HepG2 (cell line): ENCODE data around the gene NTRK2. TPM values are rescaled to one million over a fixed set of nuclear protein-coding genes. Genes with fewer than 3 reads are reported as not detected.

ENCODE experiments used
- ATAC-seq: fragments of 200-7000 bp; cut with Tn5 transposase; 3 replicates; pipeline ENCODE4 v1.9.1; 2020; ENCODE audit warnings: mild to moderate bottlenecking, moderate library complexity
- BruUV-seq: library from RNA; stranded (reverse); fragments of 400-500 nt; replicated peaks from 2 replicates; lab custom pipeline; 2021; lab: Mats Ljungman, UMichigan
- CTCF ChIA-PET: fragments of 300-600 bp; formaldehyde crosslinking; extraction: SDS; loops from one replicate; lab custom pipeline; 2021; ENCODE audit warnings: low total read pairs, inconsistent platforms, low intra/inter-chr PET ratio; lab: Yijun Ruan, JAX
- POLR2A ChIA-PET: fragments of 350-600 bp; sonication (Branson Sonifier 250); formaldehyde crosslinking; loops from one replicate; lab custom pipeline; 2020; ENCODE audit warnings: antibody characterized with exemption, inconsistent platforms; lab: Yijun Ruan, JAX
- DNase-seq: peaks from one replicate; pipeline ENCODE4 v3.0.0-alpha.2; 2015; ENCODE audit warnings: low spot score
- FAIRE-seq: peaks from 3 replicates; lab custom pipeline; 2011; peaks lifted over from hg19 to GRCh38; lab: Jason Lieb, UNC
- H2AFZ ChIP-seq: one replicate; pipeline ENCODE4 v1.6.1; 2011; ENCODE audit warnings: low read length, inconsistent platforms
- H3K27ac ChIP-seq: fragments of 300-600 bp; 3 replicates; pipeline ENCODE4 v1.8.0; 2011; ENCODE audit warnings: mixed run types, mild to moderate bottlenecking, mixed read lengths, low read length, inconsistent platforms; ENCODE audit not compliant: insufficient read depth; ENCODE audit errors: extremely low read length
- H3K27me3 ChIP-seq, 2 experiments: fragments of 200-600 bp in 1 of 2; 2 replicates in 1 of 2; 3 replicates in 1 of 2; pipeline versions ENCODE4 v1.6.0 to v1.8.0; 2011; ENCODE audit warnings: low read length in 2 of 2, mild to moderate bottlenecking in 2 of 2, moderate library complexity in 2 of 2, inconsistent platforms in 1 of 2; ENCODE audit not compliant: insufficient read depth in 2 of 2, control insufficient read depth in 1 of 2
- H3K36me3 ChIP-seq, 2 experiments: fragments of 200-600 bp in 1 of 2; replicated peaks in 1 of 2; 2 replicates in 1 of 2; 3 replicates in 1 of 2; pipeline versions ENCODE4 v1.5.1 to v1.8.0; 2011; ENCODE audit warnings: low read length in 2 of 2, inconsistent platforms in 1 of 2; ENCODE audit not compliant: insufficient read depth in 2 of 2, control insufficient read depth in 1 of 2
- H3K4me1 ChIP-seq: 2 replicates; pipeline ENCODE4 v1.5.1; 2012; ENCODE audit warnings: low read length, inconsistent platforms; ENCODE audit not compliant: insufficient read depth
- H3K4me2 ChIP-seq: 2 replicates; pipeline ENCODE4 v1.6.0; 2011; ENCODE audit warnings: low read depth, low read length, inconsistent platforms
- H3K4me3 ChIP-seq, 3 experiments: fragments of 200-600 bp in 1 of 3; sonication (generic), shearing (Covaris generic) in 1 of 3; replicated peaks in 1 of 3; 2 replicates each; pipeline ENCODE4 v1.5.1; 2011 to 2016; ENCODE audit warnings: low read length in 3 of 3, inconsistent platforms in 2 of 3, low read depth in 2 of 3, mild to moderate bottlenecking in 2 of 3, control low read depth in 1 of 3, mixed read lengths in 1 of 3; ENCODE audit not compliant: insufficient read depth in 1 of 3
- H3K79me2 ChIP-seq: one replicate; pipeline ENCODE4 v1.6.1; 2011; ENCODE audit warnings: low read length, inconsistent platforms; ENCODE audit not compliant: insufficient read depth
- H3K9ac ChIP-seq: 2 replicates; pipeline ENCODE4 v1.6.0; 2011; ENCODE audit warnings: mild to moderate bottlenecking, low read depth, low read length, inconsistent platforms; ENCODE audit not compliant: insufficient read depth
- H3K9me3 ChIP-seq: 2 replicates; pipeline ENCODE4 v1.5.1; 2012; ENCODE audit warnings: mild to moderate bottlenecking, low read length
- H4K20me1 ChIP-seq: 2 replicates; pipeline ENCODE4 v1.6.0; 2011; ENCODE audit warnings: inconsistent platforms, mild to moderate bottlenecking, low read length, moderate library complexity; ENCODE audit not compliant: insufficient read depth
- ADNP ChIP-seq: sonication (generic); formaldehyde crosslinking; IDR thresholded peaks from 2 replicates; pipeline ENCODE4 v1.4.0; 2020; ENCODE audit warnings: missing genetic modification reagents
- FOXA1 ChIP-seq, 2 experiments: fragments of 450-650 bp in 1 of 2; sonication (generic) in 1 of 2; formaldehyde crosslinking in 1 of 2; IDR thresholded peaks; 2 replicates each; pipeline versions ENCODE4 v1.4.0 to v1.6.1; 2016 to 2020; ENCODE audit warnings: missing genetic modification reagents in 1 of 2
- GPBP1L1 ChIP-seq: sonication (generic); formaldehyde crosslinking; IDR thresholded peaks from 2 replicates; pipeline ENCODE4 v1.5.0; 2020; ENCODE audit warnings: mild to moderate bottlenecking, missing genetic modification reagents
- MAFF ChIP-seq: IDR thresholded peaks from 2 replicates; pipeline ENCODE4 v1.6.1; 2011; ENCODE audit warnings: low read depth, low read length, improper control_type of control experiment
- MTERF4 ChIP-seq: sonication (generic); formaldehyde crosslinking; IDR thresholded peaks from 2 replicates; pipeline ENCODE4 v1.8.0; 2023; ENCODE audit warnings: mild to moderate bottlenecking, missing genetic modification reagents
- MTF1 ChIP-seq: sonication (generic); formaldehyde crosslinking; IDR thresholded peaks from 2 replicates; pipeline ENCODE4 v1.5.0; 2020; ENCODE audit warnings: missing genetic modification reagents
- NCOA2 ChIP-seq: sonication (generic); formaldehyde crosslinking; IDR thresholded peaks from 2 replicates; pipeline ENCODE4 v1.8.0; 2022; ENCODE audit warnings: inconsistent platforms
- NR2F2 ChIP-seq: IDR thresholded peaks from 2 replicates; pipeline ENCODE4 v1.6.1; 2012; ENCODE audit warnings: low read depth, inconsistent platforms, borderline replicate concordance
- NR3C1 ChIP-seq: sonication (generic); formaldehyde crosslinking; IDR thresholded peaks from 2 replicates; pipeline ENCODE4 v1.4.0; 2020; ENCODE audit warnings: missing genetic modification reagents
- PRPF4 ChIP-seq: fragments of 200-400 bp; formaldehyde crosslinking; IDR thresholded peaks from 2 replicates; pipeline ENCODE4 v1.6.1; 2016; ENCODE audit warnings: low read length, low read depth; ENCODE audit not compliant: poor library complexity, severe bottlenecking
- TOPORS ChIP-seq: sonication (generic); formaldehyde crosslinking; IDR thresholded peaks from 2 replicates; pipeline ENCODE4 v1.8.0; 2023; ENCODE audit warnings: mild to moderate bottlenecking, missing genetic modification reagents
- TP53 ChIP-seq: sonication (generic); formaldehyde crosslinking; conservative IDR thresholded peaks from 2 replicates; pipeline ENCODE4 v1.4.0; 2020; ENCODE audit warnings: missing genetic modification reagents
- ZEB1 ChIP-seq: IDR thresholded peaks from 2 replicates; pipeline ENCODE4 v1.6.1; 2012; ENCODE audit warnings: mild to moderate bottlenecking, low read depth, inconsistent platforms; ENCODE audit not compliant: insufficient replicate concordance
- ZFP41 ChIP-seq: sonication (generic); formaldehyde crosslinking; IDR thresholded peaks from 2 replicates; pipeline ENCODE4 v1.4.0; 2020; ENCODE audit warnings: mild to moderate bottlenecking, missing genetic modification reagents, borderline replicate concordance
- ZFP82 ChIP-seq: sonication (generic); formaldehyde crosslinking; IDR thresholded peaks from 2 replicates; pipeline ENCODE4 v1.5.1; 2020; ENCODE audit warnings: mild to moderate bottlenecking, missing genetic modification reagents, borderline replicate concordance
- ZGPAT ChIP-seq: IDR thresholded peaks from 2 replicates; pipeline ENCODE4 v1.6.1; 2016; ENCODE audit warnings: mild to moderate bottlenecking
- ZNF460 ChIP-seq: sonication (generic); formaldehyde crosslinking; IDR thresholded peaks from 2 replicates; pipeline ENCODE4 v1.5.1; 2020; ENCODE audit warnings: missing genetic modification reagents, mild to moderate bottlenecking, borderline replicate concordance
- ZNF468 ChIP-seq: sonication (generic); formaldehyde crosslinking; IDR thresholded peaks from 2 replicates; pipeline ENCODE4 v1.8.0; 2022; ENCODE audit warnings: mild to moderate bottlenecking, moderate library complexity, missing genetic modification reagents
- ZSCAN30 ChIP-seq: sonication (generic); formaldehyde crosslinking; IDR thresholded peaks from 2 replicates; pipeline ENCODE4 v1.5.0; 2020; ENCODE audit warnings: mild to moderate bottlenecking, missing genetic modification reagents
- WGBS: methylation state at CpG from one replicate; pipeline ENCODE4 v1.1.6; 2017; ENCODE audit warnings: low lambda C conversion rate; 5-methylcytosine and 5-hydroxymethylcytosine counted together
- in situ Hi-C: cut with HindIII; loops from 2 replicates; pipeline ENCODE4 v1.10.0; 2017; ENCODE audit warnings: low pct_unique_long_range_greater_than_20kb; ENCODE audit not compliant: extremely low pct_ligation_motif_present
- intact Hi-C: fragments of 100-400 bp; cut with micrococcal nuclease; formaldehyde crosslinking; loops from one replicate; pipeline ENCODE4 v1.10.0; 2022; ENCODE audit not compliant: unreplicated experiment
- polyA plus RNA-seq, 8 experiments: library from polyadenylated mRNA; depleted of rRNA in 3 of 8; stranded (reverse) in 7 of 8; unstranded in 1 of 8; fragments of >200 nt; fragmentation: Illumina TruSeq in 4 of 8; extraction: Trizol in 4 of 8; gene quantifications; 2 replicates each; pipeline versions ENCODE4 v1.2.1 to v1.2.3, GENCODE V29; 2011 to 2016; ENCODE audit warnings: low read depth in 4 of 8, missing spikeins in 1 of 8, mixed read lengths in 1 of 8; ENCODE audit not compliant: insufficient read depth in 1 of 8
- total RNA-seq, 5 experiments: library from RNA; depleted of rRNA; stranded (reverse); fragments of >200 nt; fragmentation: Illumina TruSeq; extraction: Trizol; gene quantifications; 2 replicates each; pipeline ENCODE4 v1.2.3, GENCODE V29; 2016; ENCODE audit warnings: low read depth in 1 of 5

Gene NTRK2
- total and polyA plus RNA-seq, 2 of the 13 experiments (the other 11 are each of a cell fraction or from before 2014, with no cell fraction given) = not detected

- TF ChIP-seq NR2F2 (no peak), ZNF460 (CRISPR knock-in tag) (no peak), MTF1 (CRISPR knock-in tag) (no peak)
- TF ChIP-seq, all 625 proteins: peak for 0
Measured at GRCh38 chr9:84975926-84976325, 306.4 kb downstream of the NTRK2 start (continued).

- Histone ChIP-seq H3K27ac (no peak overlapping the region), H2AFZ (no peak overlapping the region), H3K9ac (no peak overlapping the region), H3K27me3 (no peaks in the 10 kb centered on the region), H3K9me3 (no peaks in the 10 kb centered on the region), H3K4me3 (no peak overlapping the region), H3K79me2 (no peaks in the 10 kb centered on the region), H3K36me3 (no peaks in the 10 kb centered on the region), H3K4me1 (no peaks in the 10 kb centered on the region), H3K4me2 (no peak overlapping the region), H4K20me1 (no peaks in the 10 kb centered on the region)
- WGBS = 17% methylated on average over 1 of the region's 1 CpG
- ATAC-seq (no peak), DNase-seq (no peak), FAIRE-seq (no peak)
- in situ Hi-C loops = no loop called here
- intact Hi-C loops = no loop called here
- no TSS peak for BruUV-seq
- TF ChIP-seq ZFP41 (CRISPR knock-in tag) (no peak), MTERF4 (CRISPR knock-in tag) (no peak), TP53 (CRISPR knock-in tag) (no peak), TOPORS (no peak), PRPF4 (no peak), ZEB1 (no peak), ZSCAN30 (no peak), ZGPAT (CRISPR knock-in tag) (no peak), ADNP (CRISPR knock-in tag) (no peak), FOXA1 (IDR thresholded peaks at IDR 0.05) (no peak), FOXA1 (CRISPR knock-in tag; IDR thresholded peaks at IDR 0.05) (no peak), MAFF (no peak), ZFP82 (CRISPR knock-in tag) (no peak), ZNF468 (no peak), GPBP1L1 (CRISPR knock-in tag) (no peak), NR3C1 (CRISPR knock-in tag) (no peak), NCOA2 (CRISPR knock-in tag) (no peak)
- CTCF ChIA-PET = no interaction called here
- POLR2A ChIA-PET = no interaction called here
Measured at GRCh38 chr9:84978661-84979060, 309.1 kb downstream of the NTRK2 start.
